HFFc6 (cell line): Measurements from ENCODE around the gene NRP1. TPM values are rescaled to one million over a fixed set of nuclear protein-coding genes. Genes with fewer than 3 reads are reported as not detected.

Source experiments
- DNase-seq: peaks from one replicate; pipeline ENCODE4 v3.0.0-alpha.2; 2018
- H3K27ac Mint-ChIP-seq: 2 replicates; pipeline ENCODE4 v1.8.0; 2020; ENCODE audit warnings: mild to moderate bottlenecking, mixed read lengths
- H3K27me3 Mint-ChIP-seq: 2 replicates; pipeline ENCODE4 v1.8.0; 2021; ENCODE audit warnings: mild to moderate bottlenecking, moderate library complexity, mixed read lengths; ENCODE audit not compliant: insufficient read depth
- H3K36me3 Mint-ChIP-seq: 2 replicates; pipeline ENCODE4 v1.8.0; 2021; ENCODE audit warnings: low read depth, mixed read lengths
- H3K4me1 Mint-ChIP-seq: 2 replicates; pipeline ENCODE4 v1.8.0; 2020; ENCODE audit warnings: low read depth, mixed read lengths
- H3K4me3 Mint-ChIP-seq: 2 replicates; pipeline ENCODE4 v1.8.0; 2020; ENCODE audit warnings: mild to moderate bottlenecking, moderate library complexity, mixed read lengths
- H3K9me3 Mint-ChIP-seq: 2 replicates; pipeline ENCODE4 v1.8.0; 2020; ENCODE audit warnings: mild to moderate bottlenecking, mixed read lengths
- CTCF ChIP-seq: fragments of 200-600 bp; sonication (generic); IDR thresholded peaks from 2 replicates; pipeline ENCODE4 v1.5.0; 2021; ENCODE audit warnings: antibody characterized with exemption, mild to moderate bottlenecking
- total RNA-seq, 6 experiments: library from RNA; stranded (reverse); fragmentation: NEBNext Ultra II Directional; extraction: Animal tissue kit (Norgen Biotek cat#: 25700); gene quantifications; 2 replicates in 1 of 6; 3 replicates in 5 of 6; pipeline ENCODE4 v1.2.3, GENCODE V29; 2021

The NRP1 gene
- total RNA-seq, 6 experiments from 2014 or later = 136 to 164 (median 147) TPM

- H3K36me3 Mint-ChIP-seq = no peaks in the 10 kb centered on the region
- H3K27me3 Mint-ChIP-seq = no peaks in the 10 kb centered on the region; the same call in 1 of the 2 replicates
- DNase-seq = no peak
- TF ChIP-seq CTCF = no peak
- H3K4me1 Mint-ChIP-seq = peaks cover 13% of the 10 kb centered on the region; the same call in 1 of the 2 replicates
- no peak overlapping the region for H3K4me3 Mint-ChIP-seq
- H3K9me3 Mint-ChIP-seq = no peaks in the 10 kb centered on the region
- no peak overlapping the region for H3K27ac Mint-ChIP-seq
Observed at GRCh38 chr10:33165911-33166310, 168.6 kb downstream of the NRP1 start.

GRCh38 chr10:33164060-33164709 lies 170.3 kb downstream of the NRP1 start:
- H3K9me3 Mint-ChIP-seq = no peaks in the 10 kb centered on the region
- H3K36me3 Mint-ChIP-seq = no peaks in the 10 kb centered on the region
- H3K4me1 Mint-ChIP-seq = peaks cover 13% of the 10 kb centered on the region; the same call in 1 of the 2 replicates
- no peak for DNase-seq
- no peak for TF ChIP-seq CTCF
- H3K27ac Mint-ChIP-seq = no peak overlapping the region
- no peak overlapping the region for H3K4me3 Mint-ChIP-seq
- no peaks in the 10 kb centered on the region; the same call in 1 of the 2 replicates for H3K27me3 Mint-ChIP-seq

GRCh38 chr10:33162248-33162575 lies 172.3 kb downstream of the NRP1 start:
- no peaks in the 10 kb centered on the region; the same call in 1 of the 2 replicates for H3K27me3 Mint-ChIP-seq
- no peaks in the 10 kb centered on the region for H3K36me3 Mint-ChIP-seq
- H3K9me3 Mint-ChIP-seq = no peaks in the 10 kb centered on the region
- H3K27ac Mint-ChIP-seq = no peak overlapping the region
- no peak for DNase-seq
- peaks cover 19% of the 10 kb centered on the region for H3K4me1 Mint-ChIP-seq
- TF ChIP-seq CTCF = no peak
- H3K4me3 Mint-ChIP-seq = no peak overlapping the region

GRCh38 chr10:33161550-33162247 lies 172.8 kb downstream of the NRP1 start:
- no peak for DNase-seq
- no peak for TF ChIP-seq CTCF
- H3K4me3 Mint-ChIP-seq = no peak overlapping the region

GRCh38 chr10:33160151-33160550 lies 174.3 kb downstream of the NRP1 start:
- Mint-ChIP-seq H3K9me3 (no peaks in the 10 kb centered on the region), H3K27me3 (no peaks in the 10 kb centered on the region; the same call in 1 of the 2 replicates), H3K4me1 (peaks cover 40% of the 10 kb centered on the region), H3K27ac (no peak overlapping the region), H3K4me3 (no peak overlapping the region), H3K36me3 (no peaks in the 10 kb centered on the region)
- no peak for DNase-seq
- no peak for TF ChIP-seq CTCF

More at GRCh38 chr10:33161550-33162247, 172.8 kb downstream of the NRP1 start:
- Mint-ChIP-seq H3K27me3 (no peaks in the 10 kb centered on the region; the same call in 1 of the 2 replicates), H3K36me3 (no peaks in the 10 kb centered on the region), H3K9me3 (no peaks in the 10 kb centered on the region), H3K27ac (no peak overlapping the region), H3K4me1 (peaks cover 24% of the 10 kb centered on the region)
